Neural crest cell (in vitro differentiated cells): ENCODE measurements around the gene SPSB3. TPM values are rescaled to one million over a fixed set of nuclear protein-coding genes. Genes with fewer than 3 reads are reported as not detected.

Experiments
- DNase-seq: peaks from one replicate; pipeline ENCODE4 v3.0.0; 2021; ENCODE audit warnings: low read depth, mixed read lengths, low spot score
- H3K27ac Mint-ChIP-seq: one replicate; pipeline ENCODE4 v1.8.0; 2021; ENCODE audit warnings: mild to moderate bottlenecking, mixed read lengths; ENCODE audit not compliant: unreplicated experiment
- H3K27me3 Mint-ChIP-seq: 2 replicates; pipeline ENCODE4 v1.8.0; 2021; ENCODE audit warnings: low read depth, mild to moderate bottlenecking, mixed read lengths
- H3K36me3 Mint-ChIP-seq: 2 replicates; pipeline ENCODE4 v1.8.0; 2021; ENCODE audit warnings: low read depth, mild to moderate bottlenecking, mixed read lengths
- H3K4me1 Mint-ChIP-seq: 2 replicates; pipeline ENCODE4 v1.8.0; 2021; ENCODE audit warnings: mixed read lengths
- H3K4me3 Mint-ChIP-seq: one replicate; pipeline ENCODE4 v1.8.0; 2021; ENCODE audit warnings: mild to moderate bottlenecking, mixed read lengths
- H3K9me3 Mint-ChIP-seq: 2 replicates; pipeline ENCODE4 v1.8.0; 2021; ENCODE audit warnings: mixed read lengths
- total RNA-seq: library from RNA; stranded (reverse); gene quantifications from 2 replicates; pipeline ENCODE4 v1.2.1, GENCODE V29; 2021
- TF ChIP-seq, protein P1 (sequence below): fragments of 200-600 bp; sonication (generic); conservative IDR thresholded peaks from 2 replicates; pipeline ENCODE4 v1.5.0; 2021; ENCODE audit warnings: antibody characterized with exemption, mild to moderate bottlenecking

Gene SPSB3
- total RNA-seq, 1 donor from 2014 or later = 23.8 TPM

DNA sequence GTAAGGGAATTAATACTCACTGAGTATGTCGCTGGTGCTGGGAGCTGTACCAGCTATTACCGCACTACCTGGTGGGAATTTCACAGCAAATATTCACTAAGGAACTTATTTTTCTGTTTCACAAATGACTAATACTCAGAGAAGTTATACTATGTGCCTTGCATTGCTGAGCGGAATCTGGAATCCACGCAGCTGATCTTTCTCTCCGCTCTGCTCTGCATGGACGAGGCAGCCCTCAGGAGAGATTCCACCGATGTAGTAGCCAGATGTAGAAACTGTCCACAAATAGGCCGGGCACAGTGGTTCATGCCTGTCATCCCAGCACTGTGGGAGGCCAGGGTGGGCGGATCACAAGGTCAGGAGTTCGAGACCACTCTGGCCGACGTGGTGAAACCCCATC, 28.2 kb downstream of the SPSB3 start:
- H3K36me3 Mint-ChIP-seq = no peaks in the 10 kb centered on the region
- H3K27me3 Mint-ChIP-seq = no peaks in the 10 kb centered on the region
- no peak overlapping the region for H3K4me3 Mint-ChIP-seq
- TF ChIP-seq, protein P1, sequence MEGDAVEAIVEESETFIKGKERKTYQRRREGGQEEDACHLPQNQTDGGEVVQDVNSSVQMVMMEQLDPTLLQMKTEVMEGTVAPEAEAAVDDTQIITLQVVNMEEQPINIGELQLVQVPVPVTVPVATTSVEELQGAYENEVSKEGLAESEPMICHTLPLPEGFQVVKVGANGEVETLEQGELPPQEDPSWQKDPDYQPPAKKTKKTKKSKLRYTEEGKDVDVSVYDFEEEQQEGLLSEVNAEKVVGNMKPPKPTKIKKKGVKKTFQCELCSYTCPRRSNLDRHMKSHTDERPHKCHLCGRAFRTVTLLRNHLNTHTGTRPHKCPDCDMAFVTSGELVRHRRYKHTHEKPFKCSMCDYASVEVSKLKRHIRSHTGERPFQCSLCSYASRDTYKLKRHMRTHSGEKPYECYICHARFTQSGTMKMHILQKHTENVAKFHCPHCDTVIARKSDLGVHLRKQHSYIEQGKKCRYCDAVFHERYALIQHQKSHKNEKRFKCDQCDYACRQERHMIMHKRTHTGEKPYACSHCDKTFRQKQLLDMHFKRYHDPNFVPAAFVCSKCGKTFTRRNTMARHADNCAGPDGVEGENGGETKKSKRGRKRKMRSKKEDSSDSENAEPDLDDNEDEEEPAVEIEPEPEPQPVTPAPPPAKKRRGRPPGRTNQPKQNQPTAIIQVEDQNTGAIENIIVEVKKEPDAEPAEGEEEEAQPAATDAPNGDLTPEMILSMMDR = no peak
- no peaks in the 10 kb centered on the region for H3K4me1 Mint-ChIP-seq
- H3K9me3 Mint-ChIP-seq = no peaks in the 10 kb centered on the region
- no peak overlapping the region for H3K27ac Mint-ChIP-seq
- DNase-seq = no peak

DNA sequence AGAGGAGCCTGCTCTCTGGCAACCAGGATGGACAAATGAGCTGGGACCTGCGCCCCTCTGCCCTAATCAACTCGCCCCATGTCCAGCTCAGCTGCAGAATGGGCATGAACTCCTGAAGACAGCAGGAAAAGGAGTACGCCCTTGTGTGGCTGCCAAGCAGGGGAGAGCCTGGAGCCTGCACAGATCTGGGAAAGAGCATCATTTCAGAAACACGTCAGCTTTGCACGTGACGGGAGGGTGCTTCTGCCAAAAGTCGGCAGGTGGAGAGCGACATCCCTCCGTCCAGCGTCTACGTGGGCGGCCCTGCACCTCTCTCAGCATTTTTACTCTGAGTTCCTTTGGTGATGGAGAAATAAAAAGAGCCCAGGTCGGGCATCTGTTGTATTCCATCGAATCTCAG, 29.5 kb downstream of the SPSB3 start:
- Mint-ChIP-seq H3K36me3 (no peaks in the 10 kb centered on the region), H3K27me3 (no peaks in the 10 kb centered on the region), H3K4me3 (no peak overlapping the region), H3K9me3 (no peaks in the 10 kb centered on the region), H3K4me1 (no peaks in the 10 kb centered on the region), H3K27ac (no peak overlapping the region)
- TF ChIP-seq, protein P1 = no peak
- no peak for DNase-seq

DNA sequence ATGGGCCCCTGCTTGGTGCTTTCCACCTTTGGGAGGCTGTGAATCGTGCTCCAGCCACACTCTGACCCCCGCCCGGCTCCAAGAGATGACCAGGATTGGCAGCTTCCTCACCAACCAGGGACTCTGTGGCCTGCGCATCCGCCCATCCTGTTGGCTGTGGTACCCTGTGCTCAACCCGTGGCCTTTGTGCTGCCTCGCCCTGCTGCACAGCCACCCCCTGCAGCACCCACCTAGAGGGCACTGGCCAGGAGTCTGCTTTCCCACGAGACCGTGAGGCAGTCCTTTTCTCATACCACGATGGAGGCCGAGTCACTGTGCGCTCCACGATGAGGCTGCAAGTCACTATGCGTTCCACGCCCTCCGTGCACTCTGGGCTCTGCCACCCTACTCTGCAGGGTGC, 30.4 kb downstream of the SPSB3 start:
- no peak for DNase-seq
- Mint-ChIP-seq H3K4me3 (no peak overlapping the region), H3K36me3 (no peaks in the 10 kb centered on the region), H3K9me3 (no peaks in the 10 kb centered on the region), H3K27ac (no peak overlapping the region), H3K4me1 (no peaks in the 10 kb centered on the region), H3K27me3 (no peaks in the 10 kb centered on the region)
- TF ChIP-seq, protein P1 = no peak

DNA sequence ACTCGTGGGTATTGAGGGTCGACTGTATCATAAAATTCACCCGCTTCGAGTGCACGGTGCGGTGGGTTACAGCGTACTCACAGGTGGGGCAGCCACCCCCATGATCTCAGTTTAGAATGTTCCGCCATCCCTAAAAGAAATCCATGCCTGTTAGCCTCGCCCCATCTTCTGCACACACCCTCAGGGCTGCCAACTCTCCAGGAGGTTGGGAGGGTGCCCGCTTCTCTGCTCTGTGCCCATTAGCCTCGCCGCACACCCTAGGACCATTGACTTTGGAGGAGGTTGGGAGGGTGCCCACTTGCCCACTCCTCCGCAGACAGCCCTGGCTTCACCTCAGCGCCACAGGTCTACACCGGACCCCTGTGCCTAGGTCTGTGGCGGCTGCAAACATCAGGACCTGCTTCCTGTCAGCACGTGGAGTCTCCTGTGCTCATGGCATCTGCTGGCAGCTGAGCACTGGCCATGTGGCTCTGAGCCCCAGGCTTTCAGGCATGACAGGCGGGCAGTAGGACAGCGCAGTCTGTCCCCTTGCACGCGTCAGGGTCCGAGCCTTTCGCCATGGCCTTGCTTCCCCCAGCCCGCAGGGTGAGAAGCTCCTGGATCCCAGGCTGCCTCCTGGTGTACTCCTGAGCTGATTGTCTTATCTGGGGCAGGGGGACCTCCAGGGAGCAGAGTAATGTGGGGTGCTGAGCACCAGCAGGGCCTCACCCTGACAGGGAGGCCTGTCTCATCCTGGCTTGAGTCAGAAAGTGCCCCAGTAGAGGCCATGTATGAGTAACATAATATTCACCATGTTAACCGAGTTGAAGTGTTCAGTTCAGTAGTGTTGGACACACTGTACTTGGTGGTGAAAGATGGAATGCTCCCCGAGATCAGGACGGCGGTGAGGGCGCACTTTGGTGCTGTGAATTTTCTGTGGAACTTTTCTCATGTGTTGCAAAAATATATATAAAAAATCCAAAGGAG, 32.9 kb downstream of the SPSB3 start:
- no peak for DNase-seq
- no peaks in the 10 kb centered on the region for H3K27me3 Mint-ChIP-seq

DNA sequence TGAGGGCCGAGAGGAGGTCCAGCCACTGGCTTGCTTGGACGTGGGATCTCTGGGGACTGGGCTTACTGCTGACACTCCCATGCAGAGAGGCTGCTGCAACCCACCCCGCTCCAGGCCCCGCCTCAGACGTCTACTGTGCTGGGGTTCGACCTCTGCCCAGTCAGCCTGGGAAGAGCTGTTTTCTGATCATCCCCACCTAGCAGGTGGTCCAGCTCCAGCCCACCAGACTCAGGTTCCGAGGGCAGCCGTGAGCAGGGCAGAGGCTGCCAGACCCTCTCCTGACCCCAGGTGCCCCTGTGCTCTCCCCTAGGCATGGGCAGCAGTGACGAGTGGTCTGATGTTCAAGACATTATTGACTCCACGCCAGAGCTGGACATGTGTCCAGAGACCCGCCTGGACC, 34.4 kb downstream of the SPSB3 start:
- no peaks in the 10 kb centered on the region for H3K27me3 Mint-ChIP-seq
- DNase-seq = no peak
- no peaks in the 10 kb centered on the region for H3K9me3 Mint-ChIP-seq
- H3K27ac Mint-ChIP-seq = no peak overlapping the region
- TF ChIP-seq, protein P1 = no peak
- no peaks in the 10 kb centered on the region for H3K36me3 Mint-ChIP-seq
- H3K4me3 Mint-ChIP-seq = no peak overlapping the region
- no peaks in the 10 kb centered on the region for H3K4me1 Mint-ChIP-seq

More for the DNA sequence above, 32.9 kb downstream of the SPSB3 start:
- Mint-ChIP-seq H3K4me3 (no peak overlapping the region), H3K27ac (no peak overlapping the region), H3K36me3 (no peaks in the 10 kb centered on the region), H3K4me1 (no peaks in the 10 kb centered on the region), H3K9me3 (no peaks in the 10 kb centered on the region)
- TF ChIP-seq, protein P1 = no peak
